KOPT-K1 (cell line): Measurements from ENCODE around the gene DDAH1.
A peak's percentile ranks its signal among the peaks of the same experiment; 100 is the strongest.

Experiments
- H3K27ac ChIP-seq: fragments of 200-600 bp; sonication (generic); 2 replicates; pipeline ENCODE4 v1.5.1; 2016; ENCODE audit warnings: antibody characterized with exemption, mild to moderate bottlenecking, low read depth, low read length; ENCODE audit not compliant: poor library complexity, severe bottlenecking
- H3K36me3 ChIP-seq: fragments of 200-600 bp; sonication (generic); 2 replicates; pipeline ENCODE4 v1.5.1; 2017; ENCODE audit warnings: antibody characterized with exemption, mild to moderate bottlenecking, low read length, moderate library complexity; ENCODE audit not compliant: insufficient read depth
- H3K9me3 ChIP-seq: fragments of 200-600 bp; sonication (generic); 2 replicates; pipeline ENCODE4 v1.5.1; 2017; ENCODE audit warnings: antibody characterized with exemption, low read length, mild to moderate bottlenecking; ENCODE audit not compliant: insufficient read depth, poor library complexity, severe bottlenecking

The DDAH1 gene

GRCh38 chr1:85290826-85291225 is 174.1 kb downstream of the DDAH1 start:
- H3K36me3 ChIP-seq = no peaks in the 10 kb centered on the region
- H3K27ac ChIP-seq = no peak overlapping the region
- H3K9me3 ChIP-seq = no peaks in the 10 kb centered on the region

DNA sequence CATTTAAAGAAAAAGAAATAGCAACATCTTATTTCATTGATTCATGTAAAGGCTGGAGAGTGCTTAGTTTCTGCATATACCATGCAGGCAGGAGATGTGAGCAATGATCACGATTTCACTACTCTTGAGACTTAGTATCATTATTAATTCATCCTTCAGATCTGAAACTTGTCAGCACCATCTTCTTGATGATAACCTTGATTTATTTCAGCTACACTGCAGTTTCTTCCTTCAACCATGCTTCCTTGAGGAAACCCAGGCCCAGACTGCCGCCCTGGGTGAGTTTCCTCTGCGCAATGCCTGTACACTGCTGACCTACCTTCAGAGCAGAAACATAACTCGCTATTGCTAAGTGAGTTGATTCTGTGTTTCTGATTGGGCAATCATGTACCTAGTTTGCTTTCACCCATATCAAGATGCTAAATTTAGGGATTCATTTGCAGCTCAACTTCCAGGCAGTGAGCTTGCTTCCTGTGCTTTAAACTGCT is 175.1 kb downstream of the DDAH1 start:
- Histone ChIP-seq H3K36me3 (no peaks in the 10 kb centered on the region), H3K9me3 (no peaks in the 10 kb centered on the region), H3K27ac (no peak overlapping the region)

DNA sequence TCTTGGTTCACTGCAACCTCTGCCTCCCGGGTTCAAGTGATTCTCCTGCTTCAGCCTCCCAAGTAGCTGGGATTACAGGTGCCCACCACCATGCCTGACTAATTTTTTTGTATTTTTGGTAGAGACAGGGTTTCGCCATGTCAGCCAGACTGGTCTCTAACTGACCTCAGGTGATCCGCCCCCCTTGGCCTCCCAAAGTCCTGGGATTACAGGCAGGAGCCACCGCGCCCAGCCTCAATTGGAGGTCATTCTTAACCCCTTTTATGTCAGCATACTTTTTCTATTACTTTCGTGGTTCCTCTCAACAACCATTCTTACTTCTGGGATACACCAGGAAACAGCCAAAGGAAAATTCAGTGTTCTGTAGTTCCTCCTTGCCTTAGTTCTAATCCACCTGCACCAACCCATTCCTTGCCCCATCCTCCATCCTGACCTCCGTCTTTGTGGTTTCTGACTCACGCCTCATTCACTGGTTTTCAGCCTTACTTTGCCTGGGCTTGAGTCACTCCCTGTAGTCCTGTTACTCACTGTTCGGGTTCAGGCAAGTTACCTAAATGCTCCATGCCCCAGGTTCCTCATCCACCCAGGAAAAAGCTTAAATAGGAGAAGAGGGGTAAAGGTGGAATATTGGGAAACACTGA is 175.6 kb downstream of the DDAH1 start:
- H3K27ac ChIP-seq = no peak overlapping the region

DNA sequence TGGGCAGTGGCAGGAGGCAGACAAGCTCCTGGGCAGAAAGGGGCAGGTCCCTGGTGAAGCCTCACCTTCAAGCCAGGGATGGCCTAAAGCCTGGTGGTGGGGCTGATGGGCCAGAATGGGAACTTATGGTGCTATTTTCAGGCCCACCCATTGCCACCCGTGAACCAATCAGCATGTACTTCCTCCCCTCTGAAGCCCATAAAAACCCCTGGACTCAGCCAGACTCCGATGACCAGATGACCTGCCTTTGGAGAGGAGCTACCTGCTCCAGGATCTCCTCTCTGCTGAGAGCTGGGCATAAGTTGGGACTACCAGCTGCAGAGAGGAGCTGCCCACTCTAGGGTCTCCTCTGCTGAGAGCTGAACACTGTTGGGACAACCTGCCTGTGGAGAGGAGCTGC is 180.8 kb downstream of the DDAH1 start:
- Histone ChIP-seq H3K27ac (no peak overlapping the region), H3K36me3 (no peaks in the 10 kb centered on the region), H3K9me3 (peaks cover 6% of the 10 kb centered on the region)

More for the DNA sequence above, 175.6 kb downstream of the DDAH1 start:
- Histone ChIP-seq H3K9me3 (peaks cover 3% of the 10 kb centered on the region), H3K36me3 (no peaks in the 10 kb centered on the region)

DNA sequence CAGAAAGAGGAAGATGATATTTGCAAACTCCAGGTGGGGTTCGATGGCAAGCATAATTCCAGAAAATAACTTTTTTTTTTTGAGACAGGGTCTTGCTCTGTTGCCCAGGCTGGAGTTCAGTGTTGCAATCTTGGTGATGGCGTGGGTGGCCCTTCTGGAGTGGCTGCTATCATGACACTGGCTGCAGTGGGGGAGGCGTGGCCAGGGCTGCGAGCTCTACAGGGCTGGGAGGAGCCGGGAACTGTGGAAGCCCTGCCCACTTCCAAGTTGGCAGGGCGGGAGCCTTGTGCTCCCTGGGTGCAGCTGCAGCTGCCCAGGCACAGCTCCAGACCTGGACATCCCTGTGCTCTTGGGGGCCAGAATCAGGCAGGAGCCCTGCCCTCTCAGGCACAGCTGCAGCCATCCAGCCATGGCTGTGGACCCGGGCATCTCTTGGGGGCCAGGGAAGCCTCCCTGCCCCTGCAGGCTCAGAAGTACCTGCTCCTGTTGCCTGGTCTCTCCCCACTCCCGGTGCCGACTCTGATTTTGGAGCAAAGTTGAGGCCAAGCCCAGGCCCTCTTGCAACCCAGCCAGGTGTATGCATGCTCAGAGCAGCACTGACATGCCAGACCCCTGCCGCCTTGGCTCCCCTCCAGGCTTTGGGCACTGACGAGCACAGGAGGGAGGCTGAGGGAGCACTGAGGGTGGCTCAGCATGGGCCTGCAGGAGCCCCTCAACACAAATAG is 181.3 kb downstream of the DDAH1 start:
- Histone ChIP-seq H3K27ac (no peak overlapping the region), H3K36me3 (no peaks in the 10 kb centered on the region), H3K9me3 (peaks cover 6% of the 10 kb centered on the region)

DNA sequence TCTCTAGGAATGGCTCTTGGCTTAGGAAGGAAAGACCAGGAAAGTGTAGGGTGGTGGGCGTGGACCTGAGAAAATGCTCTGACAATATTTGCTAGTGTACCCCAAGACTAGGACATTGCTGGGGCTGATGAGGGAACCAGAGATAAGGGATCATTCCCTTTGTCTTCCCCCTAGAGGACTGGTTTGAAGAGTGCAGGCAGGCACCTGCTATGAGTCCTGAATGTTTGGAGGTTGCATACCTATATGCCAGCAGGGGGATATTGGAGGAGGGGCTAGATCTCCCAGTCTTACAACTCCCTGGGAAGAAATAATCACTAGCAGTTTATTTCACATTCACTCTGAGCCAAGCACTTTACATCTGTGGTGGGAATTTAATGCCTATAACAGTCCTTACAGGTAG is 182.5 kb downstream of the DDAH1 start:
- Histone ChIP-seq H3K36me3 (no peaks in the 10 kb centered on the region), H3K27ac (no peak overlapping the region)

DNA sequence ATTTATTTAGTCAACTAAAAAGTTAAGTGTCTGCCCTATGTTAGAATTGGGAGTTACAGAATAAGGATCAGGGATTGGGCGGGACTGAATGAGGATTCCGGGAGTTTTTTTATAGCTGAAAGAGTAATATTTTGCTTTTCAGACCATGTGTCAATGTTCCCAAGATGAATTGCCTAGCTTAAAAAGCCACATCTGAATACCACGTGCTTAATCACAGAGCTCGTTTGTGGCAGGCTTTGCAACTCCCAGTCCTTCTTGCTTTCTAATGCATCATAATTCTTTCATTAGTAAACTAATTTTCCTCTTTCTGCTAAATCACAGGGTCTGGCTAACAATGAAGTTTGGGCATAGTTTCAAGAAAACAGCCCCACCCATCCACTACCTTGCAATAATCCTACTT is 184.3 kb downstream of the DDAH1 start:
- H3K27ac ChIP-seq = no peak overlapping the region
- H3K36me3 ChIP-seq = no peaks in the 10 kb centered on the region

More for the DNA sequence above, 182.5 kb downstream of the DDAH1 start:
- peaks cover 6% of the 10 kb centered on the region for H3K9me3 ChIP-seq

DNA sequence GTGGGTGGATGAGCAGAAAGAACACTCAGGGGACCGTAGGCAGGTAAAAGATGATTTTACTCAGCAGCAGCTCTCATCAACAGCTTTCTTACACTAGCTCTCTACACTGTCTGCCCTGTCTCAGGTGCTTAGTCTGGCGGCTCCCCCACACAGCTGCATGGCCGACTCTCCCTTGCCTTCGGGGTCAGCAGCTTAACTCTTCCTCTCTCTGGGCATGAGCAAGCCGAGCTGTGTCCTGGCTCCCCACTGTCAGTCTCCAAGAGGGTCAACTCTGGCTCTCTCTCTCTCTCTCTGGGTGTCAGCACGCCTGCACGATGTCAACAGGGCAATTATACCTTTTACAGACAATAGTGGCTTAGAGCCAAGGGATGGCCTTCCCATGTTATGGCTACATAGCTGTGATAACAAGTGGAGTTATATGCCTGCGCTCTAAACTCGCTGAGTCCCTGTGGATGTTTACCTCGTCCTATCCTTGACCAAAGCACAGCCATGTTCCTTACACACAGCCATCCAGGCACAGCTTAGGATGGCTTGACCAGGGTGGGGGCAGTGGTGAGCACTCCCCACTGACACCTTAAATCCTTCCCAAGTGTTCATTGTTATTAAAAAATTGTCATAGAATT is 185.4 kb downstream of the DDAH1 start:
- Histone ChIP-seq H3K27ac (no peak overlapping the region), H3K36me3 (no peaks in the 10 kb centered on the region), H3K9me3 (peaks cover 6% of the 10 kb centered on the region)

More for the DNA sequence above, 184.3 kb downstream of the DDAH1 start:
- peaks cover 6% of the 10 kb centered on the region for H3K9me3 ChIP-seq

- Histone ChIP-seq H3K27ac (no peak overlapping the region), H3K36me3 (no peaks in the 10 kb centered on the region), H3K9me3 (no peaks in the 10 kb centered on the region)
These were observed 186.1 kb downstream of the DDAH1 start for GRCh38 chr1:85278853-85279314.

DNA sequence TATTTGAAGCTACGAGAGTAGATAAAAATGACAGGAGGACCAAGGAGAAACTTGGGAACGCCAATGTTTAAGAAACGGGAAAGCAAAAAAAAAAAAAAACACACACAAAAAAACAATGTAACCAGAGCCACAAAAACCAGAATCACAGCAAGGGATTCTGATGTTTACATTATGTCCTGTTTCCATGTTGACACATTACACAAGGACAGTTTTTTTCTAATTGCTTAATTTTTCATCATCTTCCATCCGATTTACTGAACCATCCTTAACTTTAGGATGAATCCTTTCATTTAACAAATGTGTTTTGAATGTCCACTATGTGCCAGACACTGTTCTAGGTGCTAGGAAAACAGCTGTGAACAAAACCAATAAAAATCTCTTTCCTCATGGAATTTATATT is 187.2 kb downstream of the DDAH1 start:
- Histone ChIP-seq H3K9me3 (no peaks in the 10 kb centered on the region), H3K36me3 (peaks cover 5% of the 10 kb centered on the region; the same call in 1 of the 2 replicates), H3K27ac (no peak overlapping the region)

GRCh38 chr1:85276978-85277639 is 187.8 kb downstream of the DDAH1 start:
- H3K27ac ChIP-seq = peak overlapping the region; percentile 75
- no peaks in the 10 kb centered on the region for H3K9me3 ChIP-seq
- H3K36me3 ChIP-seq = peaks cover 12% of the 10 kb centered on the region

- H3K9me3 ChIP-seq = no peaks in the 10 kb centered on the region
- H3K27ac ChIP-seq = peak within 1 kb of the TSS; percentile 75
- H3K36me3 ChIP-seq = peaks cover 19% of the 10 kb centered on the region
These were observed 188.6 kb downstream of the DDAH1 start, which contains the start of gene BCL10 for GRCh38 chr1:85276215-85276977. TSS of gene BCL10 (minus strand) at chr1:85276632. CDS start at chr1:85276352, 280 bp downstream.

GRCh38 chr1:85275701-85276214 is 189.2 kb downstream of the DDAH1 start:
- H3K9me3 ChIP-seq = no peaks in the 10 kb centered on the region
- H3K36me3 ChIP-seq = peaks cover 25% of the 10 kb centered on the region
- peak overlapping the region; percentile 75 for H3K27ac ChIP-seq

DNA sequence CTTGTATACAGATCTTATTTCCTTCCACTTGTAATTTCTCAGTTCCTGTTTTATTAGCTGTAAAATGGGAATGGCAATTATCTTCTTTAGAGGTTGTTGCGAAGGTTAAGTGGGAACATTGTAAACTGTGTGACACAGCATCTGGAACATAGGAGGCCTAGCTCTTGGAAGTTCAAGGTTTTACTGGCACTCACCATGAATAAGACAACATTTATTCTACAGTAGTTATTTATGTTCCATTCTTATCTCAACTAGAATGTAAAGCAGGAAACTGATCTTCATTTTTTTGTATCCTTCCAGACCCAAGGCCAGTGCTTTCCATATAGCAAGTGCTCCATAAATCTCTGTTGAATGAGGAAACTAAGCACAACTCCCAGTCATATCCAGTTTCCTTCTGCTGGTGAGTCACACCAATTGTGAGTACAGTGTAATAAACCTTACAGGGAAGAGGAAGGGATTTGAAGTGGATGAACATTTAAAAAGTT is 189.9 kb downstream of the DDAH1 start:
- peaks cover 33% of the 10 kb centered on the region for H3K36me3 ChIP-seq
- H3K9me3 ChIP-seq = no peaks in the 10 kb centered on the region
- peak overlapping the region; percentile 75 for H3K27ac ChIP-seq
